ENCODE measurements around the gene MROH7.

The MROH7 gene

DNA sequence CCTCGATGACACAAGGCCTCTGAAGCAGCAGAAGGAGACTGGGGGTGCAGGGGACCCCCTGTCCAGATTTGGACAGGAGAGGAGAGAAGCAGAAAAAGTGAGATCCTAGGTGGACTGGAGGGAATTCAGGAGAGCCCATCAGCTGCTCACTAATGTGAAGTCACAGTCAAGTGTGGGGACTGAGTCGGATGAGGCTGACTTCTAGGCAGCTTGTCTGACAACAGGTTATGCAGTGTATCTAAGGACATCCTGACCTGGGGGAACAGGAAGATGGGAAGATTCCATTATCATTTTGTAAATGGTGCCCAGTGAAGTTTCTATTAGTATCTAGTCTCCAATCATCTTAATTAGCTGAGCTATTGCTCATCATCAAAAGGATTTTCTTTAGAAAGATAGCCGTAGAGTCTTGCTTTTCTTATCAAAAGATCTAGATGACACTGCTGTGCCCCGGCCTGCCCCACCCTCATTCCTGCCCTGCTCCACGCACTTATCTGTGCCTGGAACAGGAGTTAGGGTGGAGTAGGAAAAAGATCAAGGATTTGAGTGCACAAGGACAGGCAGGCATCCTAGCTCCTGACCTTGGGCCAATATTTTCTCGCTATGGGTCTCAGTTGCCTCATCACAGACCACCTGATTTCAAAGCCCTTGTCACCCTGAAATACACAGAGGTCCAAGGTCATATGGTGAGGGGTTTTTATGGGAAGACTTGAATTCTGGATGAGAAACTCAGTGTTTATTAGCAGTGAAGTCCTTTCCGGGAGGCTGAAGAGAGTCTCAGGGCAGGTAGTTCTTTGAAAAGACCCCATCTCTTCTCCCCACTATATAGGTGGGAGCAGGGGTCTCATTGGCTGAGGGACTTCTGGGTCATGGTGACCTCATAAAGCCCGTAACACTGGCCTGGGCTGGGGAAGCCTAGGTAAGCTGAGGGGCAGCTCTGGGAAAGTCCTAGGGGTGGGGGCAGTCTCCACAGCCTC, at the start of gene MROH7:
MROH7 (plus strand) TSS at position 924 of the 974 bp plus-strand sequence. CDS start 11,141 bp downstream, outside the sequence.
- no peak for DNase-seq

GRCh38 chr1:54593571-54594160, 47.9 kb upstream of the MROH7 start:
- no peak for DNase-seq

- no peak for DNase-seq
These were observed 47.1 kb upstream of the MROH7 start for GRCh38 chr1:54594463-54594862.

DNA sequence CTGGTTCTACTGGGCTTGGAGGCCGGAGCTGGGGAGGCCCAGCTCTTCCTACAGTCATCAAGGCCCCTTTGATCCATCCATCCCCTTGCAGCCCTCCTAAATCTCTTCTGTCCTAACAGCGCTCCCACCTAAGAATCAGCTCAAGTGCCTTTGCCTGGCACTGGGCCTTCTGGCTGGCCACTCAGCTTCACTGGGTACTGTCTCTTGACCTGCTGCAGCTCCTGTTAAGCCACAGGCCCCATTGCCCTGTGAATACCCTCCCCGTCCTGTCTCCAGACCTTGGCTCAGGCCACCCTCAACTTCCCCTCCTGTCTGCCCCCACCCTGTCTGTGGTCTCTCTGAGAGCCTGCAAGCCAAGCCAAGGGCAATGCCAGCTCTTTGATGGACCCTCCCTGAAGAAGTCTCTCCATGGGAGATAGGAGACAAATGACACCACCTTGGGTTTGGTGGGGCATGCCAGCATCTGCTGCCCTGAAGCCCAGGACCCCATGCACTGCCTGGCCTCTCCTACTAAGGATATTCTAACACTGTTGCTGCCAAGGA, 45.6 kb upstream of the MROH7 start:
- no peak for DNase-seq

DNA sequence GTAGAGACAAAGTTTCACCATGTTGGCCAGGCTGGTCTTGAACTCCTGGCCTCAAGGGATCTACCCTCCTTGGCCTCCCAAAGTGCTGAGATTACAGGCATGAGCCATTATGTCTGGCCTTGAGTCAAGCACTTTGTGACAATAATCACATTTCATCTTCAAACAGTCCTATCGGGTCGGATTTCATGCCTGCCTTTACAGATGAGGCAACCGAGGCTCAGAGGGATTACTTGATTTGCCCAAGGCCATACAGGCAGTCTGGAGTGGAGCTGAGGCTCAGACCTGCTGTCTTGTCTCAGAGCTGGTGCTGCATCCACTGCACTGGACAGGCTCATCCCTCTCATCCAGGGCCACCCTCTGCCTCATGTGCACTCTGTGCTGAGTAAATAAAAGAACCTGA, 44.8 kb upstream of the MROH7 start:
- no peak for DNase-seq

- DNase-seq, result no peak
These were observed 44.0 kb upstream of the MROH7 start for GRCh38 chr1:54597455-54598030.

GRCh38 chr1:54599211-54599823, 42.3 kb upstream of the MROH7 start:
- no peak for DNase-seq

GRCh38 chr1:54600947-54601721, 40.5 kb upstream of the MROH7 start:
- no peak for DNase-seq

DNA sequence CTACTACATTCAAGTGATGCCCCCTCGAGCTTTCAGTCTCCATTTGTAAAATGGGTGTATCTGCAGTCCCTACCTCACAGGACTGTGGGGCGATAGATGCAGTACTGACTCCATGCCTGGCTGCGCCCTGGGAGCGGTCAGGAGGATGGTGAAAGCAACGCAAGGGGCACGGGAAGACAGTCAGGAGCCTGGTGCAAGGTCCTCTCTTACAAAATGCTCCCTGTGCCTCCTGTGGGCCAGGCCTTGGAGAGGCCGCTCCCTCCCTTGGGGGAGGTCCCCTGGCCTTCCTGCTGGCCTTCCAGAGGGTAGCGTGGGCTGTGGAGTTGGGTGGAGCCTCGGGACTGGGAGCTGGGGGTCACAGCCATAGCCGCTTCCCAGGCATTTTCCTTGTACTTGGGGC, 39.9 kb upstream of the MROH7 start:
- DNase-seq, result no peak

GRCh38 chr1:54602554-54602953, 39.0 kb upstream of the MROH7 start:
- no peak for DNase-seq

DNA sequence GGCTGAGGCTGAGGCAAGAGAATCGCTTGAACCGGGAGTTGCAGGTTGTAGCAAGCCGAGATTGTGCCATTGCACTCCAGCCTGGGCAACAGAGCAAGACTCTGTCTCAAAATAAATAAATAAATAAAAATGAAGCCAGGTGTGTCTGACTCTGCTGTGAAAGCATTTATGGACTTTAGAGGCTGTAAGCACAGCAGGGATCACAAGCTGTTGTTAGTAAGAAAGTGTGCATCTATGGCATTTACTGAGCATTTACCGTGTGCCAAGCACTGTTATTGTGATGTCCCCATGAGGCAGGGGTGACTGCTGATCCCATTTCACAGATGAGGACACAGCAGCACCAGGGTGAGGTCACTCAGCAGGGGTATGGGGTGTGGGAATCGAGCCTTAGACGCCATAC, 38.3 kb upstream of the MROH7 start:
- DNase-seq, result no peak

- DNase-seq, result no peak
These were observed 37.5 kb upstream of the MROH7 start for GRCh38 chr1:54604051-54604450.

- DNase-seq, result no peak
These were observed 36.8 kb upstream of the MROH7 start for GRCh38 chr1:54604572-54605370.

DNA sequence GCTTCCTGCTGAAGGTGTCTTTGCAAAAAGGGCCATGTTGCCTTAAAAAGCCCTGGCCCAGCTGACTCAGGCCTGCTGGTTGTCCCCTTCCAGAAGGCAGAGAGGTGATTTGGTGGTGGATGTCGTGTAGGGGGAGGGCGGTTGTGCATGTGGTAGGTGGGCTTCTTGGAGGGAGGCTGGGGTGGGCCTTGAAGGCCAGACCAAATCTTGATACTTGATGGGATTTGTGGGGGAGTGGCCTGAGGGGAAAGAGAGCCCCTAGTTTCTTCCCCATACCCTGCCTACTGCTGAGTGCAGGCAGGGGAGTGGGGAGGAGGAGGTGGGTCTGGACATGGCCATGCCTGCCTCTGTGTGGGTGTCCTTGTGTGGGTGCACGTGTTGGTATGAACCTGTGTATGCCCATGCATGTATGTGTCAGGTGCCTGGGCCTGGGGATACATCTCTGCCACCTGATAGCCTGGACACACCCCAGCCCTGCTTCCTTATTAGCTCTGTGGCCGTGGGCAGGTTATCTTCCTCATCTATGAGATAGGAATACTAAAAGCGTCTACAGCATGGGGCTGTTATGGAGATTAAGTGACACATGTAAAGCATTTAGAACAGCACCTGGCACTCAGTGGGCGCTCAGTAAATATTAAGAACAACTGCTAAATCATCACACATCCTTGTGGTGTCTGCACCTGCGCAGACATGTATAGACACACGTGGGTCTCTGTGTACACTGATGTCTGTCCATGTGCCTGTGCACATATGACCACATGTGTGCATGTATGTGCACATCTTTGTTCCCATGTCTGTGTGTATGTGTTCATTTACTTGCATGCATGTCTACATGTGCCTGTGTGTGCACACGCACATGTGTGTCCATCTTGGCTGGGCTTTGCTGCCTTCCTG, 35.2 kb upstream of the MROH7 start:
- no peak for DNase-seq

DNA sequence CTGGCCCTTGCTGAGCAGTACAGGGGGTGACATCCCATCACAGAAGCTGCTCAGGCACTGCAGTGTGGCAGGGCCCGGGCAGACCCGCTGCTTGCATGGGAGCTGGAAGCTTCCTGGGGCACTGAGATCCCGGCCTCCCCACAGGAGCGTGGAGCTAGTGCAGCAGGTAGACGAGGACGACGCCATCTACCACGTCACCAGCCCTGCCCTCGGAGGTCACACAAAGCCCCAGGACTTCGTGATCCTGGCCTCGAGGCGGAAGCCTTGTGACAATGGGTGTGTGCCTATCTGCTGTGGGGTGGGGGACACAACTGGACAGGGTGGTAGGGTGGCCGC, 34.6 kb upstream of the MROH7 start:
- no peak for DNase-seq

- DNase-seq, result no peak
These were observed 33.6 kb upstream of the MROH7 start for GRCh38 chr1:54607821-54608565.

DNA sequence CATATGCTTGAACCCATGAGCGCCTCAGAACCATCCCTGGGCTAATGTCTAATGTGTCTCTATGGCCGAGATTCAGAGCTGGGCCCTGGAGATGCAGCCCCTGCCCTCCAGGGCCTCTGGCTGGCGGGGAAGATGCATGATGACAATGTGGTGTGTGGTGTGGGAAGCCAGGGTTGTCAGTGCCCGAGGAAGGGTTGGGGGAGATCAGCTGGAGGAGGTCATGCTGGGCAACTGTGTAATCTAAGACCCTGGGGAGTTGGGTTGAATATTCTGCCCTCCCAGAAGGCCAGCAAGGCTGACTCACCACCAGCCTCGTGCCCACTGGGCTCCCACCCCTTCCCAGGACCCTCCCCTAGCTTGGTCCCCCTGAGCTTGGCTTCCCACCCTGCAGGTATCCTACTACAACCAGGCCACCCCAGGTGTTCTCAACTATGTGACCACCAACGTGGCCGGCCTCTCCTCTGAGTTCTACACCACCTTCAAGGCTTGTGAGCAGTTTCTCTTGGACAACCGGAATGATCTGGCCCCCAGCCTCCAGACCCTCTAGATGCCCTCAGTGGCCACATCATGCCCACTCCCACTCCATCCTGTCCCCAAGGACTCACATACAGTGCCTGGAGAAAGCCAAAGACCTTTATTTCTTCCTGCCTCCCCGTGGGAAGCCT, 32.9 kb upstream of the MROH7 start:
- DNase-seq, result no peak

DNA sequence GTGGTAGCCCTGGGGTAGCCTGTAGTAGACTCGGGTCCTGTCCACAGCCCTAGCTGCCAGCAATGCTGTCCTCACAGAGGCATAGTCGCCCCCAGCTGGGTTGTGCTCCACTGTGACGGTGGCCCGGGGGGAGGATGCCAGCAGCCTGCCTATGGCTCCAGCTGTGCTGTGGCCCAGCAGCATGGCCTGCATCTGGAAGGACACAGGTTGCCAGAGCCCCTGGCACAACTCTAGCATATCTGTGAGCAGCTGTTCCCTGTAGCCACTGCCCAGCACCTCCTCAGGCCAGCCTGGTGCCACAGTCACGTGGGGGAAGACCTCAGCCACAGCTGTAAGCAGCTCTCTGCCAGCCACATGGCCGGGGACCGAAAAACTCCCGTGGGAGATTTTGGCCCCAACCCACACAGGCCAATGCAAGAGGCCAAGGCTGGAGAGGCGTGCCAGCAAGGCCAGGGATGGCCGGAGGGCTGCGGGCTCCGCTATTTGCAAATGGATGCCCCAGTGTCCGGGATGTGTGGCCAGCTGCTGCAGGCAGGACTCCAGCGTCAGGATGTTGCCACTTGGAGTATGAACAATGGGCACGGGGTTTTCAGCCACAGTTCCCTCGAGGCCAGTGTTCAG, 32.2 kb upstream of the MROH7 start:
- DNase-seq, result no peak

DNA sequence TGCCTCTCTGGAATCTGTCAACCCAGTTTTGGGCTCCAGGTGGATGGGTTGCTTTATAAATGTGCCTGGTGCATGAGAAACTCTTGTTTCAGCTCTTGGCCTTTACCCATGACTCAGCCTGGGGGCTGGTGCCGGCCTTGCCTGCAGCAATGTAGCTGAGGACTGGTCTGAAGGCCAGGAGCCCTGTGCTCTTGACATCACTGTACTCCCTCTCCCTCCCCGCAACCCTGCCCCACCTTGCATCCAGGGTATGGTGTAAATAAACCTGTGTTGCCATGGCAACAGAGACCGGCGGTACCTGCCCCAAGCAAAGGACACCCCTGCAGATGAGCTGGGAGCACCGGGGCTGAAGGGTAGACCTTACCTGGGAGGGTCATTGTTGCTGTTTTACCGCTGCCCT, 31.5 kb upstream of the MROH7 start:
- DNase-seq, result no peak

Data from stimulated activated CD4-positive, alpha-beta T cell treated with anti-CD3 and anti-CD28 coated beads, Interleukin-4, amount 100 ng/mL, for 1 hour (primary cell).